CD4-positive, alpha-beta T cell treated with Interleukin-6 for 4 hours (primary cell): ENCODE data around the gene CTXND1.

Source experiments
- DNase-seq: peaks from one replicate; pipeline ENCODE4 v3.0.0-alpha.2; 2020; ENCODE audit warnings: mixed read lengths

CTXND1 gene

DNA sequence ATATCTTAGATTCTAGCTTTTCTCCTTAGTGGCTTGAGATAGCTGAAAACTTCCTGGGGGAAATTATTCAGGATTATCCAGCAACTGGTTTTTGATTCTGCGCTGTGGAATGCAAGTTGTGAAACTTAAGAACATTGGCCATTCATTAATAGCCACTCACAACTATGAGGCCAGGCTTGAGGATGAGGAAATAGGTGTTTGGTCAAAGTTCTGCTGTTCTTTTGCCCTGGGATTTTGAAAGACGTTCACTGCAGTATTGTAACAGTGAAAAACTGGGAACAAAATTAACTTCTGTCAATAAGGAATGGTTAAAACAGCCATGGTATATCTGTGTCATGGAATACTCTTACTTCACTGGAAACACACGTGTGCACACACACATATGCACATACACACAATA, 44.1 kb downstream of the CTXND1 start:
- DNase-seq = no peak

DNA sequence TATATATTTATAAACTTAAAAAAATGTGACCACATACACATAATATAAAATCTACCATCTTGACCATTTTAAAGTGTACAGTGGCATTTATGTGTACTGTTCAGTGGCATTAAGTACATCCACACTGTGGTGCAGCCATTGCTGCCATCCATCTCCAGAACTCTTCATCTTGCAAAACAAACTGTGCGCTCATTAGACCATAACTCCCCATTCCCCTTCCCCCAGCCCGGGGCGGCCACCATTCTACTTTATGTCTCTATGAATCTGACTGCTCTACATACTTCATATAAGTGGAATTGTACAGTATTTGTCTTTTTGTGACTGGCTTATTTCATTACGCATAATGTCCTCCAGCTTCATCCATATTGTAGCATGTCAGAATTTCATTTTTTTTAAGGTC, 47.8 kb downstream of the CTXND1 start:
- no peak for DNase-seq

DNA sequence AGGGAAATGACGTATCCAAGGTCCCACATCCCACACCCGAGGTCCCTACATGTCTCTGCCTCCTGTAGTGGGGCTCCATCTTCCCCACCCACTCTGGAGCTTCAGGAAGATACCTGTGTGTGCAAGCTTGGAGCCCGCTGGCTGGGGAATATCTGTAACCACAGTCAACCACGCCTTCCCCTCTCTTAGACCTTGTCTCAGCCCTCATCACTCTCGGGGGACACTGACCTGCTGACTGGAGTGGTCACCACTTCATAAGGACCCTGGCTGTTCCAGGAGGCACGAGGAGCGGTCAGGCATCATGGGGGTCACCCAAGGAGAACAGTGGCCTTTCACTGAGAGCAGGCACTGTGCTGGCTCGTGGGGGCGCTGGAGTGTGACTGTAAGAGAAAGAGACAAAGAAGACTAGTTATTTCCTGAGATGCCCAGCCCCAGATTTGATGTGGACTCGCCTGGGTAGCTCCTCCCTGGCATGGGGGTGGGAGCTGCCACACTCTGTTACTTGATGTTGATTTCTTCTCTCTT, 48.6 kb downstream of the CTXND1 start:
- DNase-seq = no peak

DNA sequence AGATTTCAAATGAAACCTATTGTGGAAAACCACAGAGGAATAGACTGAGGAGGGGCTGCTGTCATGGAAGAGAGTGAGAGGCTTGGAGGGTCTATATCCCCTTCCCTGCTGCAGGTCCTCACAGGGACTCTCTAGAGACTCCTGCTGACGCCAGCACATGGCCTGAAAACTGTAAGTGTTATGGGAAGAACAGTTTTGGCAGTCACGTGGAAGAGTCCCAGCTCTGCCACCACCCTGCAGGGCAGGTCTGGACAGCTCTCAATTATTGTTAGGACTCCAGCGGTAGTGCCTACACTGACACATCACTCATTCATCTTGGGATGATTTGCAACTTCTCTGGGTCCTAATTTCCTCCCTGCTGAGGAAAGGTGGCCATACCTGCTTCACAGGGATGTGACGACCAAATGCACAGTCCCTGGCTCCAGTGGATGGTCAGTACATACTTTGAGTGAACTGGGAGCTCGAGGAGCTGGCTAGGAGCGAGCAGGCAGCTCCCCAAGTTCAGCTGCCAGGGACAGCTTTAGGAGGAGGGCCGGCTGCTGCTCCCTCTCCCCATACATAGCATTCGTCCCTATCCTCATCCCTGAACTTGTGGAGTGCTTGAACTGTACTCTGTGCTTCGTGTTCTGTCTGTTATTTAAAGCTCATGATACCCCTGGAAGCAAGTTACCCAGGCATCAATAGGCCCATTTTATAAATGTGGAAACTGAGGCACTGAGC, 49.2 kb downstream of the CTXND1 start:
- no peak for DNase-seq

DNA sequence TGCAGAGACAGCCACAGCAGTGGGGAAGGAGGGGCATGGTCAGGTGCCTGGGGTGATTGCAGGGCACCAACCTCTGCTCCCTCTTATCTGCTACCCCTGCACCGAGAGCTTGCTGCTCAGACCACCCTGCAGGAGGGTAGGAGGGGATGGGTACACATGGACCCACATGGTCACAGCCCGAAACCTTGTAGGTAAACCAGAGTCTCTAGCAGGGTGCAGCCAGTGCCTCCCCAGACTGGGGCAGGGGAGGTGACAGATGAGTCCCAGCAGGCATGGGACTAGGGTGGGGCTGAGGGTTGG, 50.0 kb downstream of the CTXND1 start:
- no peak for DNase-seq

DNA sequence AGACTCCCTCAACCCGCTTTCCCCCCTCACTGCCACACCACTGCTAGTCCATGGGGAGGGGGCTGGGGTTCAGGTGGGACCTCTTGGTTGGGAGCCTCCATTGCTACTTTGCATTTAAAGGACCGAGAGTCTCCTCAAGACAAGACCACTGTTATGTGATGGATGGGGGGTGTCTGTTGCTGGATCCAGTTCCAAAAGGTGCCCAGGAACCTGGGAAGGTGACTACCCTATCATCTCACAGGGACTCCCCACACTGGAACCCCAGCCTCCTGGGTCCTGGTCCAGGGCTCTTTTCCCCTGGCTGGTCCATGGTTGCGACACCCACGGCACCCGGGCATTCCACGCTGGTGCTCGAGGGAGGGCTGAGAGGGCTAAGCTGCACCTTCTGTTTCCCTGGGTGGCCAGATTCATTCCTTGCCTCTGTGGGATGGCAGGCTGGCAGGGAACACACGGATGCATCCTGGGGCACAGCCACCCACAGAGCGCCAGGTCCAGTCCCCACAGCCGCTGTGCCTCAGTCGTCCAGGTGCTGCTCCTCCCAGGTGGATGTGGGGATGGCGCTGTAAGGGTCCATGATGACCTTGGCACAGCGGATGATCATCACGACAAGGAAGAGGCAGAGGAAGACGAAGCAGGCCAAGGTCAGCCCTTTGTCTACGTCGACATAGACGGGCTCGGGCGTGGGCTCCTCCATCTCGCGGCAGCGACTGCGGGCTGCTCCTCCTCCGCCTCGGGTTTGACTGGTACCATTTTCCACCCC, 50.6 kb downstream of the CTXND1 start:
- DNase-seq = no peak

DNA sequence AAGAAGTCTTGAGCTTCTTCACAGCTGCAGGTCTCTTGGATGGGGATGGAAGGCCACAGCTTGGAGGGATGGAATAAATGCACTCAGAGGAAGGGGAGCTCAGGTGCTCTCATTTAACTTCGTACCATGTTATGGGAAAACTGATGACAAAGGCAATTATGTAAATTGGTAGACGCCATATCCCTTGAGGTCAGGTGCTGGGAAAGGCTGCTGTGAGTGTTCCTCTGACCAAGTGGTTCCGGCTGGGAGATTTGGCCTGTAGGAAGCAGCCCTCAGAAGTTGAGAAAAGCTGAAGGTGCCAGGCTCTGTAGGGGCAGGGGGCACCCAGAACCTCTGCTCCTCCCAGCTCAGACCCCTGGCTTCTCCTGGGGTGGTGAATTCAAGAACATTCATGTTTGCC, 52.1 kb downstream of the CTXND1 start:
- DNase-seq = no peak

DNA sequence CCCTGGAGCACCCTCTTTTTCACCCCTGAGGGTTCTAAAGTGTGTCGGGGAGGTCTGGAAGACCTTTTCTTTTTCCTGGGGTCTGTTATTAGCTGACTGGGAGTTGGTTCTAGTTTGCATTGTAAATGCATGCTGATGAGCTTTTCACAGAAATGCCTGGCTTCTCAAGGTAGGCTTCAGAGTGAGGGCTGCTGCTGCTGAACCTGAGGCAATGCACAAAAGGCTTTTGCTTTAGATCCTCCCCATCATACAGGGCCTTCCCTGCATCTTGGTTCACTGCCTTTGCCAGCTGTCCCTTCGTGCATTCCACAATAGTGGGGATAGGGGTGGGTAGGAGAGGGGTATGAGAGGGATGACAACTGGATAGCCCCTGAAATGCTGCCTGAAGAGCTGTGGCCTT, 52.6 kb downstream of the CTXND1 start:
- no peak for DNase-seq

DNA sequence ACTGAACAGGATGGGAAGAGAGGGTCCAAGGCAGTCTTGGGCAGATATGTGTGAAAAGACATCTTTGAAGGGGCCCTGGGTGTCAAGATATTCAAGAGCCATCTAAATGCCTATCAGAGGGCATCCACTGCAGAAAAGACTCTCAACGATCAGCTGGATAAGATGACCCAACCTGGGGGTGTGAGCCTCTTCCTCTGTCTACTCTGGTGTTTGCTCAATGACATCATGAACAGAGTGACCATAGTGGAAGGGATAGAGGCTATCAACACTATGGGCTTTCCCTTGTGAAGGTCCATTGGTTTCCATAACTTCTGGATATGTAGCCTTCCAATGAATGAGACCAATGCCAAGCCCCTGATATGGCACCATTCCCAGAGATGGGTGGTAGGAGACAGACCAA, 57.1 kb downstream of the CTXND1 start:
- DNase-seq = no peak

DNA sequence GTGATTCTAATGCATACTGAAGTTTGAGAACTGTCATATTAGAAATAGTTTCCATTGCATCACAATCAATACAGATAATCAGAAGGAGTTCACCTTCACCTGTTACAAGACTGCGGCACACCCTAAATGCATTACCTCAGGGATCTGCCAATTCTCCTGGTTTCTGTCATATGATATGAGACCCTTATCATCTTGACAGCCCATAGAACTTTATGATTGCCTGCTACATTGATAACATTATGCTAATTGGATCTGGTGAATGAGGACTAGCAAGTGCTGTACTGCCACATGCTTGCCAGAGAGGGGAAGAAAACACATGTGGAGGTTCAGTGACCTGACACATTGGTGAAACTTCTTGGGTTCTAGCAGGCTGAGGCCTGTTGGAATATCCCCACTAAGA, 57.8 kb downstream of the CTXND1 start:
- no peak for DNase-seq

DNA sequence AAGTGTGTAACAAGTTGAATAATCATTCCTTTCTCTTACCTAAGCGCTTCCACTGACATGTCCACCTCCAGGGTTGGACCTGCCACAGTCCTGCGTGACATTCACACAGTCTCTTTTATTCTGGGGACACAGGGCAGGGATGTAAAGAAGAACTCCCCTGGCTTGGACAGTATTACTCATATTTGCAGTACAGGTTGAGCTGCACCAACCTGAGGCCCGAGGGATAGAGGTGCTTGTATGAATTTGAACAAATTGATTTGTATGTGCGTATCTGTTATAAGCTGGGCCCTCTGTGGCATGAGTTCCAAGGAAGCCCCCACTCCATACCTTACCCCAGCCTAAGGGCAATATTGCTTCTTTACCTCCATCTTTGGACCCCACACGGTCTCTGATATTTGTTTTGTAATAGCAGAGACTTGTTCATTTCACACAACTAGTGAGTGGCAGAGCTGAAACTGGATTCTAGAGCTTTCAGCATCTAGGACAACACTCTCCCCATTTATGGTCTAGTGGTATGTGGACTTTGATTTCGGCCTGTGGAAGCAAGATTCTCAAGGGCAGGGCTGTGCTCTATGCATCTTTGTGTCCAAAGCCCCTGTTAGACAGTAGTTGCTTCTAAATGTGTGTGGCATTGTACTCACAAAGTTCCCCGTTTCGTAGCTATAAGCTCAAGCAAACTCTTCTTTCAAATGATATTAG, 60.0 kb downstream of the CTXND1 start:
- DNase-seq = no peak

DNA sequence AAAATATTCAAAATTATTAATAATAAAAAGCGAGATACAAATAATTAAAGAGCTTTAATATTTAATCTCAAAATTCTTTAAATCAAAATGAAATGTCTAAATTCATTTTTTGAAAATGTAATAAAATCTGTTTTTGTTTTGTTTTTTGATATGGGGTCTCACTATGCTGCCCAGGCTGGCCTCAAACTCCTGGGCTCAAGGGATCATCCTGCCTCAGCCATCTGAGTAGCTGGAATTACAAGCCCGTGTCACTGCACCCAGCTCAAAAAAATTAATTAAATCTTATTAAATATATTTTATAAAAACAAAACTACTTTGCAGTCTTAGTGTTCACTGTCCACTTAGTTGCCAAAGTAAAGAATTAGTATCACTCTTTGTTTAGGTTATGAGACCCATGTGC, 60.8 kb downstream of the CTXND1 start:
- DNase-seq = no peak

DNA sequence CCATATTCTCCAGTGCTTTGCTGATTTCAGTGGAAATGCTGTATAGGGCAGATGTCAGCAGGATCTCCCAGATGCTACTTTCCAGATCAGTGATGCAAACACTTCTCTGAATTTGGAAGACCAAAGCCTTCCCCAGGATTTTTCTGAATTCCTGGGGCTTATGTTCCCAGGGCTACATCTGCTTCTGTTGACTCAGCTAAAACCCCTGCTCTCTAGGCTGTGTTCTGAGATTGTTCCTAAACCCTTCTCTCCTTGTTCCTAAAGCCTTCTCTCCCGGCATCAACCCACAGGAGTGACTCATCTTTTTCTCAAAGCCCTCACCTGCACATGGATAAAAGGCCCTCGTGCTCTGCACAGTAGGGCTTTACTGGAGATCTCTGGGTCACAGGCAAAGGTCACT, 63.8 kb downstream of the CTXND1 start:
- no peak for DNase-seq

DNA sequence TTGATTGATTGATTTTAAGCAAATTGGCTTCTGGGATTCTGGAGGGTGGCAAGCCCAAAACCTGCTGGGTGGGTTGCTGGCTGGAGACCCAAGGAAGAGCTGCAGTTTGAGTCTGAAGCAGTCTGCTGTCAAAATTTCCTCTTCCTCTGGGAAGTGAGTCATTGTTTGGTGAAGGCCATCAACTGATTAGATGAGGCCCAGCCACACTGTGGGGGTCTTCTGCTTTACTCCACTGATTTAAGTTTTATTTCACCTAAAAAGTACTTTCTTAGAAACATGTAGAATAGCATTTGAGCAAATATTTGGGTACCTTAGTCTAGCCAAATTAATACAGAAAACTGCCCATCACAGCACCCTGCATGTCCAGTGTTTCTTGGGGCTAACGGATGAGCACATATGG, 65.4 kb downstream of the CTXND1 start:
- no peak for DNase-seq

DNA sequence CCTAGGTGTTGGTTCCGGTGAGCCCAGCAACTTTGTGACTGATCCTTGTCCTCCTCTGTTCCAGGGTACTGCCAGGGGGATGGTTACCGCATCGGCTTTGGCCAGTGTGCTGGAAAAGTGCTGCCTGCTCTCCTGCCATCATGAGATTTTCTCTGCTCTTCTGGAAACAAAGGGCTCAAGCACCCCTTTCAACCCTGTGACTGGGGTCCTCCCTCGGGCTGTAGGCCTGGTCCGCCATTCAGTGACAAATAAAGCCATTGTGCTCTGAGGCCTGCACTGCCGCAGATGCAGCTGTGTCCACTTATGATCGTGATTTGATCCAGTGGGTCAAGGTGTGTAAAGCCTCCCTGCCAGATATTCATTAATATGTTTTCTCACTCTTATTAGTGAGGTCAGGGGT, 65.9 kb downstream of the CTXND1 start:
- no peak for DNase-seq

DNA sequence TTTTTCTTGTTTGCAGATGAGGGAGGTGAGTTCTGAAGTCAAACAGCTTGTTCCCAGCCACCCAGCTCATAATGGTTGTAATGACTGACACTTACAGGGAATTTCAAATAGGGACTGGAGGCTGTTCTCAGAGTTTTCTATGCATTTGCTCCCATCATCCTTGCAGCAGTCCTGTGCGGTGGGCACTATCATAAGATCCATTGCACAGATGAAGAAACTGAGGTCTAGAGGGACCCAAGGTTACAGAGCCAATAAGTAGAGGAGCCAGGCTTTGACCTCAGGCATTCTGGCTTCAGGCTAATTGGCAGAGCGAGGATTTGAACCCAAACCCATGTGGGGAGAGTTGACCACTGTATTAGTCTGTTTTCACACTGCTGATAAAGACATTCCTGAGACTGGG, 66.9 kb downstream of the CTXND1 start:
- no peak for DNase-seq

DNA sequence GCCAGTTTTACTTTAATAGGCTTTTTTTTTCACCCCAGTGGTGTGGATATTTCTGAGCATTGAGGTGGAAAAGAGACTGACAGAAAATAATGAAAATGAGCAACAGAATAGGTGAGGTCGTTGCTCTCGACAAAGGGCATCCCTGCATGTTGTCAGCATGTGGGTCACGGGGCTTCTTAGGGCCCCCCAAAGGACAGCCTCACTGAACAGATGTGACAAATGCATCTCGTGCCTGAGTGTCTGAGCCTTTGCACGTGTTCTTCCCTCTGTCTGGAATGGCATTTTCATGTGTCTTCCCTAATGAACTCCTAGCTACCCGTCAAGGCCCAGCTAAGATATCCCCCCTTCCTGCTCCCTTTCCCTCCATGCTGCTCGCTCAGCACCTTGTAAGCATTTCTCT, 67.5 kb downstream of the CTXND1 start:
- DNase-seq = no peak

DNA sequence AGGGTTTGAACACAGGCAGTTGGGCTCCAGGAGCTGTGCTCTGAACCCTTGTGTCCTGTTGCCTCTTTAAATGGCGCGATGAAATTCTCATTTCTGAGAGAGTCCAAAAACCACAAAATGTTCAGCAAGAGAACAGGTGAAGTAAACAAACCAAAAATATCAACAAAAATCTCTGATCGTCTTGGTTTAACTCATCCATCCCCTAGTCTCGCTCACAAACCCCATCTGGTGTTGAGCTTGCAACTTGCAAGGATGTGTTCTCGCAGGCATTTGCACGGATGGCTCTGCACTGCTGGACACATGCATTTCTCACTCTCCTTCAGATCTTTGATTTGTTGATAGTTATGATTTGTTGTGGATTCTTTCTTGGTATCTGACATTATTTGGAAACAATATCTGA, 68.1 kb downstream of the CTXND1 start:
- DNase-seq = no peak

DNA sequence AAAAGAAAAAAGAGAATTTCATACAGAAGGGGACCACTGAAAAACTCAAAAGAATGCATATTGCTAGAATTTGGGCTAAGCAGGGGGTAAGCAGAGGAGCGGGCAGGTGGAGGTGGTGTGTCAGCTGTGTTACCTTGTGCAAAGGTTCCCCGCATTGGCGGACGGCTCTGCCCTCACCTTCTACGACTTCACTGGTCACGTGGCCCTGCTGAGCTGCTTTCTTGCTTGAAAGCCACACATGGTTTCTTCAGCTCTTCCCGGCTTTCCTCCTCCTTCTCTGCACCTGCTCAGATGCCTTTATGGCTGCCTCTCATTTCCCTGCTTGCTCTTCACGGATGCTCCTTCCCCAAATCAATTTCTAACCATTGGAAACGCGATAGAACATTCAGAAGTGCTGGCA, 68.7 kb downstream of the CTXND1 start:
- no peak for DNase-seq

DNA sequence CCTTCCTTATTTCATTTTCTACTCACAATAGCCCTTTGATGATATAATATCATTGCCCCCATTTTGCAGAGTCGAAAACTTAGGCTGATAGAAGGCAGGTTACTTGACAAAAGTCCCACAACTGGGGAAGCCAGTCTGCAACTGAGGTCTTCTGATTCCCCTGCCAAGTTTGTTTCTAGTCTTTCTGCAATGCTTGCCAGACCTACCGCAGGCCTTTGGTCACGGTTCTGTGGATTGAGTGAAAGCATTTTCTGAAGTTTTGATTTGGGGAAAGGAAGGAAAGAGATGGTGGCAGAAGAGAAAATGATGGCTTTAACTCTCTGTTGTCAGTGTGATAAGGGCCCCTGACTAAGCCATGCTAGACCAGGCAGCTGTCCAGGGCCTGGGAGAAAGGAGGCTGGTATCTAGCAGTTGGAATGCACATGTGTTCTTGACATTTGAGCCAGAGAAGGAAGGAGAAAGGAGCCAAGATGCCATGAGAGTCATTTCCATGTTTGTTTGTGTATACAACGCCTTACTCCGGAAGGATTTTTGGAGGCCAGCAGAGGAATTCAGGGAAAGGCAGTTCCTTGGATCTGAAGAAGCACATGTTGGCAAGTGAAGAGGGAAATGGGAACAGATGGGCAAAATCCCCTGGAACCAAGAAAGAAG, 69.3 kb downstream of the CTXND1 start:
- no peak for DNase-seq

DNA sequence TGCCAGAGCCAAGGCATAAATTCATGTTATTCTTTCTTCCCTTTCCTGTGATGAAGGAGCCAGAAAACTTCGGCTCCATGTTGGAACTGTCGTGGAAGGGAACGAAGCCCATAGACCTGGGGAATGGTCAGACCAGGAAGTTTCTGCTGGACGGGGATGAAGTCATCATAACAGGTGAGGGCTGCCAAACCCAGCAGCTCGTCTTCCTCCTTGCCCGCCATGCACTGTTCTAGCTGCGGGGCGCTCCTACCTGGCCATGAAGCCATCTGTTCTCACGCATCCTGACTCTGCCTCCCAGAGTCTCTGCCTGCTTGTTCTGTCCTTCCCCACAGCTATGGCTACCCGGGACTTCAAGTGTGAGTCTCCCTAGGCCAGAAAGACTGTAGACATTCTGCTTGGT, 71.0 kb downstream of the CTXND1 start:
- DNase-seq = no peak

DNA sequence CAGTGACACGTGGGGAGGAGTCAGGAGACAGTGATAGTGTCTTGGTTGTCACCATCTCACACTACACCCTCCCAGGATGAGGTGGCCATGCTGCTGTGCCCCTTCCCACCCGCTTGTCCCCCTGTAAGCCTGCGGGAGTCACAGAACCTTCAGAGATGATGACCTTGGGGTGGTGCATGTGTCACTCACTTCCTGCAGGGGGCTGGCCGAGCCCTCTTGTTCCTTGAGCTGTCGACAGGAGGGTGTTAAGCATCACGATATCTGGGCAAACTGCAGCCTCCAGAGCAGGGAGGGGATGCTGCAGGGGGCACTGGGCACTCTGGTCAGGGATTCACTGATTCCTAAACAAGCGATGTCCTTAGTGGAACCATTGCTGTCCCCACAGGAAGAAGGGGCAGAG, 71.5 kb downstream of the CTXND1 start:
- DNase-seq = no peak

DNA sequence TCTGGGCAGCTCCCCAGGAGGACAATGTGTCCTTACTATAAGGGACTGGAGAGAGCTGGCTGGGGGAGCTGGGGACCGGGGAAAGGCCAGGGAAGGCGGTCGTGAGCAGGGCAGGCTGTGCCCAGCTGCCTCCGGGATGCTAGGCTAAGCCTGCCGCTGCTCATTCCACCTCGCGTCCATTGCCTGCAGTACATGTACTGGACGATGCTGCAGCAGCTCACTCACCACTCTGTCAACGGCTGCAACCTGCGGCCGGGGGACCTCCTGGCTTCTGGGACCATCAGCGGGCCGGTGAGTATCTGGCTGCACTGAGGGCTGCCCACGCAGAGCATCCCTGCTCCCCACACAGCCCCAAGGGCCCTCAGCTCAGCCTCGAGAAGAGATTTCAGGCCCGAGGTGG, 72.1 kb downstream of the CTXND1 start:
- DNase-seq = no peak
